BE2C (cell line): ENCODE measurements around the gene TKFC.
A peak's percentile ranks its signal among the peaks of the same experiment; 100 is the strongest.

Experiments
- DNase-seq: peaks from one replicate; pipeline ENCODE4 v3.0.0-alpha.2; 2020
- H3K27me3 ChIP-seq: fragments of 250-450 bp; sonication (Bioruptor Pico); 2 replicates; pipeline ENCODE4 v1.5.1; 2020; ENCODE audit warnings: mild to moderate bottlenecking
- H3K36me3 ChIP-seq: fragments of 250-450 bp; sonication (Bioruptor Pico); 2 replicates; pipeline ENCODE4 v1.5.1; 2020; ENCODE audit warnings: mild to moderate bottlenecking
- H3K4me1 ChIP-seq: fragments of 250-450 bp; sonication (Bioruptor Pico); 2 replicates; pipeline ENCODE4 v1.5.1; 2020
- H3K4me3 ChIP-seq: 2 replicates; pipeline ENCODE4 v1.5.1; 2011; ENCODE audit warnings: low read depth, low read length
- H3K9me3 ChIP-seq: fragments of 250-450 bp; sonication (Bioruptor Pico); 2 replicates; pipeline ENCODE4 v1.5.1; 2020
- TF ChIP-seq, protein P1 (sequence below): IDR thresholded peaks from 2 replicates; pipeline ENCODE4 v1.5.1; 2012; ENCODE audit warnings: mild to moderate bottlenecking, low read depth, low read length

The TKFC gene

DNA sequence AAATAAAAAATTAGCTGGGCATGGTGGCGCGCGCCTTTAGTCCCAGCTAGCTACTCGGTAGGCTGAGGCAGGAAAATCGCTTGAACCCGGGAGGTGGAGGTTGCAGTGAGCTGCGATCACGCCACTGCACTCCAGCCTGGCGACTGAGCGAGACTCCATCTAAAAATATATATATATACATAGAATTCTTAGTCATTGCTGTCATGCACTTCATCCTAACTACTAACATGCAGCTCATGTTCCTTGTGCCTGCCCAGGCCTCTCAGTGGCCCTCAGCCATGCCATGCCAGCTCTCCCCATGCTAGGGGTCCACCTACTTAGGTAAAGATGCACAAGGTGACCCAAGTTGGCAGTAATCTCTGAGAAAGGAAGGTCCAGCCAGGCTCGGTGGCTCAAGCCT, 25.5 kb downstream of the TKFC start:
- DNase-seq: no peak
- Histone ChIP-seq H3K4me3 (no peak overlapping the region), H3K9me3 (no peaks in the 10 kb centered on the region), H3K36me3 (no peaks in the 10 kb centered on the region; the same call in 1 of the 2 replicates), H3K27me3 (no peaks in the 10 kb centered on the region), H3K4me1 (no peaks in the 10 kb centered on the region)
- TF ChIP-seq, protein P1, sequence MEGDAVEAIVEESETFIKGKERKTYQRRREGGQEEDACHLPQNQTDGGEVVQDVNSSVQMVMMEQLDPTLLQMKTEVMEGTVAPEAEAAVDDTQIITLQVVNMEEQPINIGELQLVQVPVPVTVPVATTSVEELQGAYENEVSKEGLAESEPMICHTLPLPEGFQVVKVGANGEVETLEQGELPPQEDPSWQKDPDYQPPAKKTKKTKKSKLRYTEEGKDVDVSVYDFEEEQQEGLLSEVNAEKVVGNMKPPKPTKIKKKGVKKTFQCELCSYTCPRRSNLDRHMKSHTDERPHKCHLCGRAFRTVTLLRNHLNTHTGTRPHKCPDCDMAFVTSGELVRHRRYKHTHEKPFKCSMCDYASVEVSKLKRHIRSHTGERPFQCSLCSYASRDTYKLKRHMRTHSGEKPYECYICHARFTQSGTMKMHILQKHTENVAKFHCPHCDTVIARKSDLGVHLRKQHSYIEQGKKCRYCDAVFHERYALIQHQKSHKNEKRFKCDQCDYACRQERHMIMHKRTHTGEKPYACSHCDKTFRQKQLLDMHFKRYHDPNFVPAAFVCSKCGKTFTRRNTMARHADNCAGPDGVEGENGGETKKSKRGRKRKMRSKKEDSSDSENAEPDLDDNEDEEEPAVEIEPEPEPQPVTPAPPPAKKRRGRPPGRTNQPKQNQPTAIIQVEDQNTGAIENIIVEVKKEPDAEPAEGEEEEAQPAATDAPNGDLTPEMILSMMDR: no peak

DNA sequence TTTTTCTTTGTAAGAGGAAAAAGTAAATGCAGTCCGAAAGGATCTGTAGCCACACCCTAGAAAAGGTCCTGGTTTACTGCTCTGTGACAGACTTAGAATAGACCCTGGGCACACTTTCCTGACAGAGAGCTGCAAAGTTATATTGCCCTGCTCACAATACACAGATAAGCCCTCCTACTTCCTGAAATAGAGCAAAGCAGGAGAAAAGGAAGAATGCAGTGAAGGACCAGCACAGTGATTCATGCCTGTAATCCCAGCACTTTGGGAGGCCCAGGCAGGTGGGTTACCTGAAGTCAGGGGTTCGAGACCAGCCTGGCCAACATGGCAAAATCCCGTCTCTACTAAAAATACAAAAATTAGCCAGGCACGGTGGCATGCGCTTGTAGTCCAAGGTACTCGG, 26.5 kb downstream of the TKFC start:
- Histone ChIP-seq H3K36me3 (peaks cover 6% of the 10 kb centered on the region), H3K27me3 (no peaks in the 10 kb centered on the region), H3K4me3 (no peak overlapping the region), H3K4me1 (no peaks in the 10 kb centered on the region), H3K9me3 (no peaks in the 10 kb centered on the region)
- DNase-seq: no peak
- TF ChIP-seq, protein P1: no peak

DNA sequence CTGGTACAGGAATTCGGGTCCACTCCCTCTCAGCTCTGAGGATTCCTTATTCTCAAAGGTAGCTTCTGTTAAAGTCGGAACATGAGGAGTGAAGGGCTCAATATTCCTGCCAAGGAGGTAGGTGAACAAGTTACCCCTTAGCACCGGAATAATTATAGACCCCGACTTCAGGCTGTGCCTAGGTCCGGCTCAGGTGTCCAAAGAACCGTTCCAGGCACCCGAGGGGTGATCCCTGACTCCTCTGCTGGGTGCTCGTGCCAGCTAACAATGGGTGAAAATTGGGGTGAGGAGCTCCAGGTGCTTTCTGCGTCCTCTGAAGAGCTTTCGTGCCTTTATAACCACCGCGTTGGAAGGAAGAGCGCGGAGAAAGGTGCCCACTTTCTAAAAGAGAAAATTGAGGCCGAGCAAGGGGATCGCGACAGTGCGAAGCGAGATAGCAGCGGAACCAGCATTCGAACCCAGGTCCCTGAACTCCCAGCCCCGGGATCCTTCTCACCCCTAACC, 28.3 kb downstream of the TKFC start:
- Histone ChIP-seq H3K4me1 (no peaks in the 10 kb centered on the region), H3K4me3 (peak overlapping the region; percentile 76), H3K27me3 (no peaks in the 10 kb centered on the region), H3K36me3 (peaks cover 20% of the 10 kb centered on the region), H3K9me3 (no peaks in the 10 kb centered on the region)
- DNase-seq: no peak
- TF ChIP-seq, protein P1: no peak

DNA sequence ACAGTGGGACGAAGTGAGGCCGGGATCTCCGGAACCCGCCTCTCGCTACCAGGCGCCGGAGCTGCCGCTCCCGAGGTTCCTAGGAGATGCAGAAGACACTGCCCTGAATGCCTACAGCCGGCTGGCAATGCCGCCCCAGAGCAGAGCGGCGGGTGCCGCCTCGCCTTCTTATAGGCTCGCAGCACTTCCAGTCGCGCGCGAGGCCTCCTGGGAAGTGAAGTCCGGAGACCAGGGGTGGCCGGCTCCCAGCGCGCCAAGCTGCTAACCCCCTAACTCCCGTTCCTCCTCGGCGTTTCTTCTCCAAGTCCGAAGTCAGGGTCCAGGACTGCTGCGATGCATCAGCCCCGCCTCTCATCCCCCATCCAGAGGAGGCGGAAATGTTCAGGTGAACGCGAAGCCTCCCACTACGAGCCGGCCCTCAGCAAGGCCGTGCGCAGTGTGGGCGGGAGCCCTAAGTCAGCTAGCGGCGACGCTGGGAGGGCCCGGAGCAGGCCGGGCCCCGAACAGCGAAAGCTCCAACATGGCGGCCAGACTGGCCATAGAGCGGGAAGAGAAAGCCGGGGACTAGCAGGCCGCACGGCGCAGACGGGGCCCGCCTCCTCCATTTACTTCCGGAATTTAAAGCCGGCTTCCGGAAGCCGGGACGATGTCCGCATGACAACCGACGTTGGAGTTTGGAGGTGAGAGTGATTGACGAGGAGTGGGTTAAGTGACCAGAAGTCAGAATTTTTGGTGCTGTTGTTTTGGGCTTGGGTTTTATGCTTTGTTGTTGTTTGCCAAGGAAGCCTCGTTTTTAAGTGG, 28.9 kb downstream of the TKFC start, which contains the start of the genes CYB561A3 and TMEM138:
Gene CYB561A3 (minus strand): TSS at position 142 of the 801 bp plus-strand sequence. CDS start 5,169 bp downstream, outside the sequence.
Gene TMEM138 (plus strand): TSS at position 634 of the 801 bp plus-strand sequence. CDS start 2,017 bp downstream, outside the sequence.
- Histone ChIP-seq H3K27me3 (no peaks in the 10 kb centered on the region), H3K4me1 (peaks cover 4% of the 10 kb centered on the region; the same call in 1 of the 2 replicates), H3K36me3 (peaks cover 26% of the 10 kb centered on the region), H3K9me3 (no peaks in the 10 kb centered on the region), H3K4me3 (peak within 1 kb of the TSS; percentile 76)
- TF ChIP-seq, protein P1: no peak
- peak; percentile 87 for DNase-seq

DNA sequence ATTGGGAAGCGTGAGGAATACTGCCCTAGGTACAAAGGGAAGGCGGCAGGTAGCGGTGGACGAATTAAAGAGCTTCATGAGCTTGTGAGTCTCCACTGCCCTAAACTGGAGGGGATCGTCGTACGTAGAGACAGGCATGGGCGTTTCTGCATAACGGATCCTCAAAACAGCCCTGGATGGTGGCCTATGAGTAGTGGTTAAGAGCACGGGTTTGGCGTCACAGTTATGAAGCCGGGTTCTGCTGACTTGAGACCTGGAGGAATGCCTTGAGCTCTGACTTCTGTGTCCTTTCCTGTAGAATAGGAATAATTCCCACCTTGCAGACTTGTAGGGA, 29.5 kb downstream of the TKFC start:
- peak overlapping the region; percentile 76 for H3K4me3 ChIP-seq
- H3K9me3 ChIP-seq: no peaks in the 10 kb centered on the region
- H3K4me1 ChIP-seq: peaks cover 5% of the 10 kb centered on the region; the same call in 1 of the 2 replicates
- no peaks in the 10 kb centered on the region for H3K27me3 ChIP-seq
- TF ChIP-seq, protein P1: no peak
- H3K36me3 ChIP-seq: peaks cover 26% of the 10 kb centered on the region
- DNase-seq: no peak
